Measurements from ENCODE around the gene THADA. TPM values are rescaled to one million over a fixed set of nuclear protein-coding genes. Genes with fewer than 3 reads are reported as not detected.

Gene THADA
- polyA plus RNA-seq, 1 experiment, result 21.6 TPM

DNA sequence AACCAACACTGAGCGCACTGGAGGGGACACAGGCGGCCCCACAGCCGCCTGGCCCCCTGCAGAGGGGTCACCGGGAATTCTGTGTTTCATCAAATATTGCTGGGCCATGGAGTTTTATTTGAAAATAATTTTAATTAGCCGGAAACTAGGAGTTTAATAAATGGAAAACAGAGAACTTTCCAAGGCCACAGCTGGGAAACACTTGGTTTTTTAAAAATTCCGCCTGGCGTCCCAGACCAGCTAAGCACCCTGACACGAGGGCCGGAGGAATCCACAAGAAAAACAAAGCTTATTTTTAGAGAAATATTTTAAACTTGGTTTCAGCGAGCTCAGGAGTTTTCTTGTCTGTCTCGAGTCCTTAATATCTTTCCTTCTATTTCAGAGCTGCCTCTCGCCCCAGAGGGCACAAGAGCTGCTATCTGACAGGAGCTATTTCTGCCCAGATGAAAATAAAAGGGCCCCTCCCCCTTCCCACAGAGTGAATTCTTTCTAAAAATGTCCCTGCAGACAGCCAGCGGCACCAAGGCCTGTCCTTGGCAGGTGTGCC is 377.6 kb downstream of the THADA start:
- TF ChIP-seq, protein P1, sequence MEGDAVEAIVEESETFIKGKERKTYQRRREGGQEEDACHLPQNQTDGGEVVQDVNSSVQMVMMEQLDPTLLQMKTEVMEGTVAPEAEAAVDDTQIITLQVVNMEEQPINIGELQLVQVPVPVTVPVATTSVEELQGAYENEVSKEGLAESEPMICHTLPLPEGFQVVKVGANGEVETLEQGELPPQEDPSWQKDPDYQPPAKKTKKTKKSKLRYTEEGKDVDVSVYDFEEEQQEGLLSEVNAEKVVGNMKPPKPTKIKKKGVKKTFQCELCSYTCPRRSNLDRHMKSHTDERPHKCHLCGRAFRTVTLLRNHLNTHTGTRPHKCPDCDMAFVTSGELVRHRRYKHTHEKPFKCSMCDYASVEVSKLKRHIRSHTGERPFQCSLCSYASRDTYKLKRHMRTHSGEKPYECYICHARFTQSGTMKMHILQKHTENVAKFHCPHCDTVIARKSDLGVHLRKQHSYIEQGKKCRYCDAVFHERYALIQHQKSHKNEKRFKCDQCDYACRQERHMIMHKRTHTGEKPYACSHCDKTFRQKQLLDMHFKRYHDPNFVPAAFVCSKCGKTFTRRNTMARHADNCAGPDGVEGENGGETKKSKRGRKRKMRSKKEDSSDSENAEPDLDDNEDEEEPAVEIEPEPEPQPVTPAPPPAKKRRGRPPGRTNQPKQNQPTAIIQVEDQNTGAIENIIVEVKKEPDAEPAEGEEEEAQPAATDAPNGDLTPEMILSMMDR (IDR thresholded peaks at IDR 0.05; ENCODE audit: insufficient read depth, low read depth, low read length), result no peak; the same call in 1 of the 2 replicates
- H3K36me3 ChIP-seq (ENCODE audit: control insufficient read depth, insufficient read depth, low read length), result no peaks in the 10 kb centered on the region; the same call in 1 of the 2 replicates
- no peak for DNase-seq (ENCODE audit: low read depth)
- no peaks in the 10 kb centered on the region for H3K27me3 ChIP-seq (ENCODE audit: control insufficient read depth, insufficient read depth, low read length)
- H3K4me3 ChIP-seq (ENCODE audit: low read depth, low read length), result no peak overlapping the region
- POLR2A ChIA-PET, result interaction anchor here (0.6 to 1.0 kb wide), 3 partner anchors 69 to 274 kb away, joined by 3 to 6 read pairs (median 3); no protein-coding TSS in a partner anchor
- CTCF ChIA-PET, result interaction anchor here (0.7 to 2.5 kb wide), 5 partner anchors 108 to 248 kb away, joined by 3 to 6 read pairs (median 4); no protein-coding TSS in a partner anchor

DNA sequence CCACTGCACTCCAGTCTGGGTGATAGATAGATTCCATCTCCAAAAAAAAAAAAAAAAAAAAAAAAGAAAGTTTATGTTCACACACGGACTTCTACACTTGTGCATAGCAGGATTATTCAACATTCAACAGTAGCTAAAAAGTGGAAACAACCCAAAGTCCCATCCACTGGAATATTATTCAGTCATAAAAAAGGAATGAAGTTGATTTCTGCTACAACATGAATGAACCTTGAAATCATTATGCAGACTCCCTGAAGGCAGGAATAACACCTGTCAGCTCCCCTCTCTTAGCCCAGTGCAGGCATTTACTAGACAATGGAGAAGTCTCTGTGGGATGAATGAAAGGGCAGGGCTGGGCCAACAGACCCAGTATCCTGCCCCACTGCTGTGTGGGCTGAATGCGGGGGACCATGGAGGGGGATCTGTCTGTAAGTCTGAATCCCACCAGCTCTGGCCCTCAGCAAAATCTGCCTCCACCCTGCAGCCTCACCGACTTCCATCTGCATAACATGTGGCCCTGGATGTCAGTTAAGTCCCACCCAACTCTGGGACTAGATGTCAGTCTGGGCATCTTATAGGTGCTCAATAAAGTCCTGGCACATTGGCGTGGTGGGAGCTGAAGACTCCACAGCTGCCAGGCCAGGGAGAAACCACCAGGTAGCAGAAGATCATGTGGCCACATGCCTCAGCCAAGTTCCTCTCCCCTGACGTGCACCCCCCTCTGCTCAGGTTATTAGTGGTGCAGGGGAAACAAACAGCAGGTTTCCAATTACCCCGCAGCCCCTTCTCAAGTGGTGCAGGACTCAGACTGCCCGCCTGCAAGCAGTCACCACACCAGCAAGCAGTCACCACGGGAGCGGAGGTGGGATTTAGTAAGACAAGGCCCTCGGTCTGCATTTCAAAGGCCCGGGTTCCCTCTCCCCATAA is 378.3 kb downstream of the THADA start:
- no peak overlapping the region for H3K4me3 ChIP-seq (ENCODE audit: low read depth, low read length)
- no peaks in the 10 kb centered on the region; the same call in 1 of the 2 replicates for H3K36me3 ChIP-seq (ENCODE audit: control insufficient read depth, insufficient read depth, low read length)
- DNase-seq (ENCODE audit: low read depth), result no peak
- ChIA-PET POLR2A (interaction anchor here (0.6 to 1.0 kb wide), 2 partner anchors 68 to 273 kb away, joined by 3 to 6 read pairs; no protein-coding TSS in a partner anchor), CTCF (interaction anchor here (1.1 to 2.5 kb wide), 4 partner anchors 140 to 247 kb away, joined by 4 to 6 read pairs (median 4); no protein-coding TSS in a partner anchor)
- H3K27me3 ChIP-seq (ENCODE audit: control insufficient read depth, insufficient read depth, low read length), result no peaks in the 10 kb centered on the region
- TF ChIP-seq, protein P1 (IDR thresholded peaks at IDR 0.05; ENCODE audit: insufficient read depth, low read depth, low read length), result no peak

DNA sequence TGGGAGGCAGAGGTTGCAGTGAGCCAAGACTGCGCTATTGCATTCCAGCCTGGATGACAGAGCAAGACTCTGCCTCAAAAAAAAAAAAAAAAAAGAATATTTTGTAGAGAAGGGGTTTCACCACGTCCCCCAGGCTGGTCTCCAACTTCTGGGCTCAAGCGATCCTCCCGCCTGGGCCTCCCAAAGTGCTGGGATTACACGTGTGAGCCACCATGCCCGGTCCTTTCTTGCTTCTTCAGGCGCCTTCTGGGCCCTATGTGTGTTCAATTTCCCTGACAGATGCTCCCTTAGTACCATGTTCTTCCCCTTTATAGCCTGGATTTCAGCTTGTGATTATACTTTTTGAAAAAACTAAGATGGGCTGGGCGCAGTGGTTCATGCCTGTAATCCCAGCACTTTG is 379.2 kb downstream of the THADA start:
- Histone ChIP-seq H3K36me3 (ENCODE audit: control insufficient read depth, insufficient read depth, low read length) (no peaks in the 10 kb centered on the region), H3K4me3 (ENCODE audit: low read depth, low read length) (no peak overlapping the region), H3K27me3 (ENCODE audit: control insufficient read depth, insufficient read depth, low read length) (no peaks in the 10 kb centered on the region)
- no peak for DNase-seq (ENCODE audit: low read depth)
- POLR2A ChIA-PET, result no interaction called here
- CTCF ChIA-PET, result interaction anchor here (2.0 to 2.5 kb wide), 2 partner anchors 198 to 242 kb away, joined by 5 to 6 read pairs; no protein-coding TSS in a partner anchor
- TF ChIP-seq, protein P1 (IDR thresholded peaks at IDR 0.05; ENCODE audit: insufficient read depth, low read depth, low read length), result no peak

DNA sequence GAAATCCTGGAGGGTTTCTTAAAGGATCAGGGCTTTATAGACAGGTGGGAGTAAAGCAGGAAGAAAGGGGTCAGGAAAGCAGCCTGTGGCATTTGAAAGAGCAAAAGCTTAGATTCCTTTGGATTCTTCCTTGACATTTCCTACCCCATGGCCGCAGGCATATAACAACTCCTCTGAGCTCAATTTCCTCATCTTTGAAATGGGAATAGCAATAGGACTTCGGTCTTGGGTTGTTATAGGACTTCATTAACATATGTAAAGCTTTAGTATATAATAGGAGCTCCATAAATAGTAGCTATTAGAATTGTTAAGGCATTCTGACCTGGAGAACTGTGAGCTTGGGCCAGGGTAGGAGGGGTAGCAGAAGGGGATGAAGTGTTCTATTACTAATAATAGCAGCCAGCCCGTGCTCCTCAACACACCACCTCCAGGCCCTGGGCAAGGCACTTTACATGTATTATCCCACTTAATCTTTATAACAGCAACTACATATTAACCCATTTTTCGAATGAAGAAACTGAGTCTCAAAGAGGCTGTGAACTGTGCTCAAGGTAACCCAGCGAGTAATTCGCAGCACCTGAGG is 380.1 kb downstream of the THADA start:
- TF ChIP-seq, protein P1 (IDR thresholded peaks at IDR 0.05; ENCODE audit: insufficient read depth, low read depth, low read length), result no peak
- DNase-seq (ENCODE audit: low read depth), result no peak
- no peaks in the 10 kb centered on the region for H3K36me3 ChIP-seq (ENCODE audit: control insufficient read depth, insufficient read depth, low read length)
- no peaks in the 10 kb centered on the region for H3K27me3 ChIP-seq (ENCODE audit: control insufficient read depth, insufficient read depth, low read length)
- ChIA-PET POLR2A (no interaction called here), CTCF (interaction anchor here (0.9 kb wide), 1 partner anchor 17 kb away, joined by 4 read pairs; no protein-coding TSS in a partner anchor)
- H3K4me3 ChIP-seq (ENCODE audit: low read depth, low read length), result no peak overlapping the region

Data from BJ (cell line).